ENCODE data around the gene MYO7B. TPM values are rescaled to one million over a fixed set of nuclear protein-coding genes. Genes with fewer than 3 reads are reported as not detected.
"Not testable (repeated sequence)": the region's sequence is repeated elsewhere in the genome, so short reads cannot be mapped to it uniquely, and the experiment has no call there.

MYO7B gene
- total RNA-seq, 4 donors from 2014 or later = 0.30 to 0.78 TPM; not detected in 2

DNA sequence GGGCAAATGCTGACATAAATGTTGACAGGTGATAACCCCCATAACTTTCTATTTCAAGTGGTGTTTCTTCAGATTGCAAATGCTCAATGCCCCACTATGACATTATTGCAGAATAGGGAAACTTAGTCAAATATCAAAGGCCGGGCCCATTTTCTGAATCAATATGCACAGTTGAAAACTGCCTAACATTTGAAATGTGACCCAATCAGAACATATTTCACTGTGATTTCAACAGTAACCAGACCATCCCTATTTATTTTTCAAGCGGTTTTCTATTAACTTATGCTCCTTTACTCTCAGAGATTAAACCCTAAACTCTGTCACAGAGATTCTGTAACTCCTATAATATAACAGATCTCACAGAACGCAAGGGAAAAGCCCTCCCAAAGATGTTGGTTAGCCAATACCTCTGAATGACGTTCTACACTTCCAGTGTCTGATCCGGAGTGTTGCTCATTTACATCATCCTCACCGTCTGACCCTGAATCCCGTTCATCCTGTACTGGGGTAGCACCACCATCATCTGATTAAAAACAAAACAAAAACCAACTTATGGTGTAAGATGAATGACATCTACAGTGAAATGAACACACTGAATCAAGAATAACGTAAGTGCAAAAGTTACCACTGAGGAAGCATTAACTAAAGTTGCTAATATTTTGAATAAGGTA lies 12.1 kb upstream of the MYO7B start:
- Histone ChIP-seq H3K4me1 (peaks cover 0 to 29% (median 17%) of the 10 kb centered on the region in 4 donors), H3K9me3 (no peaks in the 10 kb centered on the region), H3K27ac (no peak overlapping the region), H3K4me3 (no peak overlapping the region), H3K27me3 (no peaks in the 10 kb centered on the region), H3K36me3 (peaks cover 0 to 24% (median 4%) of the 10 kb centered on the region in 3 donors)
- 74 to 75% methylated on average over 8 of the region's 8 CpGs for WGBS, 2 donors
- DNase-seq (ENCODE audit: low spot score in 2 of 2) = no peak
- TF ChIP-seq EP300 (IDR thresholded peaks at IDR 0.05) (no peak), POLR2A (IDR thresholded peaks at IDR 0.05) (no peak)
- TF ChIP-seq, protein P1, sequence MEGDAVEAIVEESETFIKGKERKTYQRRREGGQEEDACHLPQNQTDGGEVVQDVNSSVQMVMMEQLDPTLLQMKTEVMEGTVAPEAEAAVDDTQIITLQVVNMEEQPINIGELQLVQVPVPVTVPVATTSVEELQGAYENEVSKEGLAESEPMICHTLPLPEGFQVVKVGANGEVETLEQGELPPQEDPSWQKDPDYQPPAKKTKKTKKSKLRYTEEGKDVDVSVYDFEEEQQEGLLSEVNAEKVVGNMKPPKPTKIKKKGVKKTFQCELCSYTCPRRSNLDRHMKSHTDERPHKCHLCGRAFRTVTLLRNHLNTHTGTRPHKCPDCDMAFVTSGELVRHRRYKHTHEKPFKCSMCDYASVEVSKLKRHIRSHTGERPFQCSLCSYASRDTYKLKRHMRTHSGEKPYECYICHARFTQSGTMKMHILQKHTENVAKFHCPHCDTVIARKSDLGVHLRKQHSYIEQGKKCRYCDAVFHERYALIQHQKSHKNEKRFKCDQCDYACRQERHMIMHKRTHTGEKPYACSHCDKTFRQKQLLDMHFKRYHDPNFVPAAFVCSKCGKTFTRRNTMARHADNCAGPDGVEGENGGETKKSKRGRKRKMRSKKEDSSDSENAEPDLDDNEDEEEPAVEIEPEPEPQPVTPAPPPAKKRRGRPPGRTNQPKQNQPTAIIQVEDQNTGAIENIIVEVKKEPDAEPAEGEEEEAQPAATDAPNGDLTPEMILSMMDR (IDR thresholded peaks at IDR 0.05) = no peak

DNA sequence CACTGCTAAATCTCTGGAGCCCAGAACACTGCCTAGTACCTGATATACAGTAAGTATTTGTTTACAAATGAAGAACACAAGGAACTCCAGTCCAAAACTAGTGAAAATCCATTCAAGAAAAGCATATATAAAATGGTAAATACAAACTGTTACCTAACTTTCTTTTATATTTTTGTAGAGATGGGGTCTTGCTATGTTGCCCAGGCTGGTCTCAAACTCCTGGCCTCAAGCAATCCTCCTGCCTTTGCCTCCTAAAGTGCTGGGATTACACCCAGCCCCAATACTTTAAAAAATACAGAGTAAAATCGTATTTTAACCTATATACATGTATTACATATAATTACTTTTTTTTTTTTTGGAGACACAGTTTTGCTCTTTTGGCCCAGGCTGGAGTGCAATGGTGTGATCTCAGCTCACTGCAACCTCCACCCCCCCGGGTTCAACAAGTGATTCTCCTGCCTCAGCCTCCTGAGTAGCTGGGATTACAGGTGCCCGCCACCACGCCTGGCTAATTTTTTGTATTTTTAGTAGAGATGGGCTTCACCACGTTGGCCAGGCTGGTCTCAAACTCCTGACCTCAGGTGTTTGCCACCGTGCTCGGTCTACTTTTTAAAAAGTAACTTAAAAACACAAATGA lies 11.2 kb upstream of the MYO7B start:
- 93 to 95% methylated on average over 7 of the region's 7 CpGs for WGBS, 2 donors
- H3K4me1 ChIP-seq = peaks cover 0 to 29% (median 17%) of the 10 kb centered on the region in 4 donors
- H3K4me3 ChIP-seq; H3K27me3 ChIP-seq; H3K9me3 ChIP-seq; DNase-seq (ENCODE audit: low spot score in 2 of 2); H3K27ac ChIP-seq: not testable (repeated sequence)
- peaks cover 0 to 19% (median 4%) of the 10 kb centered on the region in 3 donors for H3K36me3 ChIP-seq

DNA sequence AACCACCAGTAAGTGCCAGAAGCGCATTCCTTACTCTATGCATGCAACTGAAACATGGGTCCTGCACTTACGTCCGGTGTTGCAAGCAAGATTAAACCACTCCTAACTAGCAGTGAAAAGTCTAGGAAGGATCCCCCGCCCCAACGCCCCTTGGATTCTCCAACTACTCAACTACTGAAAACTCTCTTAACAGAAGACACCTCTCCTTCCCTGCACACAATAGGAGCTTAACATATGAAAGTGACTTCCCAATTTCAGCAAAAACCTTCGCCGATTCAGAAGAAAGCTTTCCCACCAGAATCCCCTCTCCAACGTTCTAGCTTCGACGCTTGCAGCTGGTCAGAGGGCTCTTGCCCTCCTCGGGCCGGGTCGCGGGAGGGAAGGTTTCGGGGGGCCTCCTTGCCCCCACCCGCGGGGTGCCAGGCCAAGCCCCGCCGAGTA lies 9.8 kb upstream of the MYO7B start:
- H3K9me3 ChIP-seq = peaks cover 0 to 5% (median 0%) of the 10 kb centered on the region in 4 donors
- DNase-seq (ENCODE audit: low spot score in 2 of 2) = peak in 1 of 2 donors; percentile 14
- H3K27ac ChIP-seq = peak overlapping the region; percentile 81 to 96 (median 94)
- H3K36me3 ChIP-seq = peaks cover 0 to 19% (median 4%) of the 10 kb centered on the region in 3 donors
- TF ChIP-seq, protein P1 (IDR thresholded peaks at IDR 0.05) = no peak
- TF ChIP-seq EP300 (IDR thresholded peaks at IDR 0.05) (no peak), POLR2A (IDR thresholded peaks at IDR 0.05) (no peak)
- peaks cover 0 to 29% (median 17%) of the 10 kb centered on the region in 4 donors for H3K4me1 ChIP-seq
- H3K4me3 ChIP-seq = peak overlapping the region; percentile 93 to 97 (median 94)
- H3K27me3 ChIP-seq = no peaks in the 10 kb centered on the region
- WGBS, 2 donors = 0 to 1% methylated on average over 19 of the region's 19 CpGs

DNA sequence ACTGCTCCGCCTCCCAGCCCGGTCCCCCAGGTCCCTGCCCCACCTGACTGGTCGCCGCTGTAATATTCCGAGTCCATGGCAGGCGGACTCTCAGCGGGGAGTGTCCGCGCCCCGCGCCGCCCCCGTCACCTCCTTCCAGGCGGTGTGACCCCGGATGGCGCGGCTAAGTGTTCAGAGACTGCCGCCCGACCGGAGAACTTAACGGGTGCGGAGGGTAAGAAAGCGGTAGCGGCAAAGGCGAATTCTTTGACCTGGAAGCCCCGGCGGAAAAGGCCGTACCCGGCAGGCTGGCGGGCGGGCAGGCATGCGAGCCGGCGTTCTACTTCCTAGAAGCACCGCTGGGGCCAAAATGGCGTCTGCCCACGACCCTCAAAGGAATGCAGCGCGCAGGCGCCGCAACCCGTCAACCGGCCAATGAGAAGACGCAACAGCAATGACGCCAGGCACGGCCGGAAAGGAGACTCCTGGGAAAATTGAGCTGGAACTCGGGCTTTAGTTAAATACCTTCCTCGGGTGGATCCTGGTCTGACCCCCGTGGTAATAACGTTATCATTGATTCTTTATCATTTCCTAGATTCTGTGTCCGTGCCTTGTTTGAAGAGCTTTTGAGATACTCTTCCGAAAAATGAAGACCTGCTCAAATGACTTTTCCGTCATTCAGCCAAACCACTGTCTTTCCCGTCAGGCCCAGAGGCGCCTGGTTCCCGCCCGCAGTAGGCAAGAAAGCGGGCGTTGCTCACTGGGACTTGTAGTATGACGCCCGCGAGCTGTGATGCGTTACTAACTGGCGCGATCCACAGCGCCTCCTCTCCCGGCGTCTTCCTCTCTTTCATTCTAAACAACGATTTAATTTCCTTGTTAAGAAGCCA lies 9.1 kb upstream of the MYO7B start, which contains the start of gene IWS1:
IWS1 (minus strand) TSS at position 358 of the 869 bp plus-strand sequence; CDS start at position 77, 281 bp downstream.
- H3K27me3 ChIP-seq = no peaks in the 10 kb centered on the region
- peak; percentile 90 to 91 for DNase-seq (ENCODE audit: low spot score in 2 of 2)
- TF ChIP-seq, protein P1 (IDR thresholded peaks at IDR 0.05) = peak in 4 of 5 experiments; percentile 33 to 80 (median 60)
- TF ChIP-seq POLR2A (IDR thresholded peaks at IDR 0.05) (peak; percentile 41 to 70), EP300 (IDR thresholded peaks at IDR 0.05) (peak; percentile 90 to 92)
- peak within 1 kb of the TSS; percentile 93 to 97 (median 94) for H3K4me3 ChIP-seq
- peaks cover 0 to 15% (median 4%) of the 10 kb centered on the region in 3 donors for H3K36me3 ChIP-seq
- H3K9me3 ChIP-seq = peaks cover 0 to 5% (median 0%) of the 10 kb centered on the region in 4 donors
- H3K27ac ChIP-seq = peak within 1 kb of the TSS; percentile 81 to 96 (median 94)
- peaks cover 0 to 29% (median 17%) of the 10 kb centered on the region in 4 donors for H3K4me1 ChIP-seq
- 0 to 1% methylated on average over 54 to 56 of the region's 70 CpGs for WGBS, 2 donors

Data from tibial nerve (tissue), 4 donors.